PC-3 (cell line): Measurements from ENCODE around the gene G6PC3. TPM values are rescaled to one million over a fixed set of nuclear protein-coding genes. Genes with fewer than 3 reads are reported as not detected.

Source experiments
- ATAC-seq: fragments of 200-7000 bp; cut with Tn5 transposase; 2 replicates; pipeline ENCODE4 v1.9.1; 2020; ENCODE audit warnings: mild to moderate bottlenecking, moderate library complexity
- BruUV-seq: library from RNA; stranded (reverse); fragments of 400-500 nt; replicated peaks from 2 replicates; lab custom pipeline; 2021; lab: Mats Ljungman, UMichigan
- CTCF ChIA-PET: fragments of 300-600 bp; sonication (Branson Sonifier 250); formaldehyde crosslinking; loops from one replicate; lab custom pipeline; 2022; ENCODE audit warnings: antibody characterized with exemption; lab: Charles Lee
- POLR2A ChIA-PET: fragments of 300-600 bp; sonication (Branson Sonifier 250); formaldehyde crosslinking; loops from one replicate; lab custom pipeline; 2022; ENCODE audit warnings: antibody characterized with exemption; ENCODE audit not compliant: unreplicated experiment; lab: Charles Lee
- DNase-seq: peaks from one replicate; pipeline ENCODE4 v3.0.0-alpha.2; 2015
- H2AFZ ChIP-seq: fragments of 300-600 bp; sonication (generic); 2 replicates; pipeline ENCODE4 v1.6.0; 2016; ENCODE audit warnings: antibody characterized with exemption, low read length
- H3F3A ChIP-seq: fragments of 300-600 bp; sonication (generic); one replicate; pipeline ENCODE4 v1.6.0; 2017; ENCODE audit warnings: antibody characterized with exemption, low read length, control low read depth, mild to moderate bottlenecking; ENCODE audit not compliant: unreplicated experiment
- H3K27ac ChIP-seq: fragments of 300-600 bp; sonication (generic); 2 replicates; pipeline ENCODE4 v1.5.1; 2016; ENCODE audit warnings: mild to moderate bottlenecking, low read length
- H3K27me3 ChIP-seq: fragments of 300-600 bp; sonication (generic); 2 replicates; pipeline ENCODE4 v1.6.1; 2016; ENCODE audit warnings: low read length, mixed read lengths
- H3K36me3 ChIP-seq: fragments of 300-600 bp; sonication (generic); 2 replicates; pipeline ENCODE4 v1.6.1; 2016; ENCODE audit warnings: low read depth, mixed run types, low read length, mixed read lengths
- H3K4me1 ChIP-seq: fragments of 300-600 bp; sonication (generic); 2 replicates; pipeline ENCODE4 v1.5.1; 2016; ENCODE audit warnings: low read length; ENCODE audit not compliant: insufficient read depth
- H3K4me2 ChIP-seq: fragments of 300-600 bp; sonication (generic); 2 replicates; pipeline ENCODE4 v1.6.0; 2016; ENCODE audit warnings: low read length
- H3K4me3 ChIP-seq: fragments of 300-600 bp; sonication (generic); 2 replicates; pipeline ENCODE4 v1.5.1; 2016; ENCODE audit warnings: mild to moderate bottlenecking, low read length, mixed read lengths
- H3K79me2 ChIP-seq: fragments of 300-600 bp; sonication (generic); 2 replicates; pipeline ENCODE4 v1.6.1; 2017; ENCODE audit warnings: low read length, mixed read lengths
- H3K9ac ChIP-seq: fragments of 300-600 bp; sonication (generic); 2 replicates; pipeline ENCODE4 v1.6.0; 2016; ENCODE audit warnings: mild to moderate bottlenecking, low read length
- H3K9me2 ChIP-seq: fragments of 300-600 bp; sonication (generic); replicated peaks from 2 replicates; pipeline ENCODE4 v1.6.1; 2016; ENCODE audit warnings: mixed run types, low read length, mixed read lengths
- H3K9me3 ChIP-seq: fragments of 300-600 bp; sonication (generic); 2 replicates; pipeline ENCODE4 v1.6.1; 2016; ENCODE audit warnings: low read length, mixed read lengths
- H4K20me1 ChIP-seq: fragments of 300-600 bp; sonication (generic); 2 replicates; pipeline ENCODE4 v1.6.1; 2016; ENCODE audit warnings: low read length, mixed read lengths
- CTCF ChIP-seq: fragments of 300-600 bp; sonication (generic); conservative IDR thresholded peaks from 2 replicates; pipeline ENCODE4 v1.5.1; 2017; ENCODE audit warnings: antibody characterized with exemption, low read depth, mild to moderate bottlenecking, low read length
- EZH2 ChIP-seq: fragments of 300-600 bp; sonication (generic); IDR thresholded peaks from one replicate; pipeline ENCODE4 v1.6.1; 2017; ENCODE audit warnings: antibody characterized with exemption, mild to moderate bottlenecking, low read length; ENCODE audit not compliant: unreplicated experiment
- EZH2phosphoT487 ChIP-seq: fragments of 300-600 bp; sonication (generic); IDR thresholded peaks from 2 replicates; pipeline ENCODE4 v1.6.1; 2018; ENCODE audit warnings: mild to moderate bottlenecking, antibody characterized with exemption, low read length, borderline replicate concordance
- intact Hi-C: fragments of 100-400 bp; cut with micrococcal nuclease; formaldehyde crosslinking; loops from 2 replicates; pipeline ENCODE4 v1.9.0; 2023
- total RNA-seq: library from RNA; depleted of rRNA; stranded (reverse); fragments of >200 nt; gene quantifications from 2 replicates; pipeline ENCODE4 v1.2.3, GENCODE V29; 2014

Gene G6PC3
- total RNA-seq, 1 experiment from 2014 or later = 69.5 TPM

- H4K20me1 ChIP-seq = peaks cover 33% of the 10 kb centered on the region
- BruUV-seq = no TSS peak
- H3F3A ChIP-seq = no peaks in the 10 kb centered on the region
- H3K36me3 ChIP-seq = peaks cover 43% of the 10 kb centered on the region
- no peak for TF ChIP-seq CTCF
- TF ChIP-seq EZH2 = no peak
- no peak for TF ChIP-seq EZH2phosphoT487
- no peaks in the 10 kb centered on the region for H3K27me3 ChIP-seq
- H3K9ac ChIP-seq = no peak overlapping the region
- peak overlapping the region; percentile 36 for H3K4me3 ChIP-seq
- H3K79me2 ChIP-seq = peaks cover 86% of the 10 kb centered on the region
- no peaks in the 10 kb centered on the region for H3K9me3 ChIP-seq
- no peaks in the 10 kb centered on the region for H3K9me2 ChIP-seq
- POLR2A ChIA-PET = interaction anchor here (0.5 to 0.7 kb wide), 3 partner anchors 25 to 146 kb away, joined by 3 to 16 read pairs (median 5); no protein-coding TSS in a partner anchor
- CTCF ChIA-PET = no interaction called here
- intact Hi-C loops = no loop called here
- DNase-seq (no peak), ATAC-seq (no peak)
- peak overlapping the region; percentile 94 for H3K4me2 ChIP-seq
- no peak overlapping the region for H2AFZ ChIP-seq
- peaks cover 22% of the 10 kb centered on the region for H3K4me1 ChIP-seq
- no peak overlapping the region for H3K27ac ChIP-seq
Observed at GRCh38 chr17:44063704-44064639, 6.6 kb upstream of the G6PC3 start.

- no peaks in the 10 kb centered on the region for H3K9me2 ChIP-seq
- H3K4me3 ChIP-seq = peak overlapping the region; percentile 93
- DNase-seq = peak; percentile 20
- ChIA-PET POLR2A (interaction anchor here (0.5 to 0.7 kb wide), 3 partner anchors 14 to 73 kb away, joined by 3 to 7 read pairs (median 4); no protein-coding TSS in a partner anchor), CTCF (interaction anchor here (1.5 kb wide), 1 partner anchor 103 kb away, joined by 3 read pairs; no protein-coding TSS in a partner anchor)
- H3K4me1 ChIP-seq = peaks cover 28% of the 10 kb centered on the region
- H3K27me3 ChIP-seq = no peaks in the 10 kb centered on the region
- H4K20me1 ChIP-seq = peaks cover 25% of the 10 kb centered on the region
- no peak for ATAC-seq
- no peak for TF ChIP-seq EZH2phosphoT487
- TF ChIP-seq EZH2 = no peak
- no peak for TF ChIP-seq CTCF
- H3K4me2 ChIP-seq = peak overlapping the region; percentile 94
- intact Hi-C loops = no loop called here
- H3K79me2 ChIP-seq = peaks cover 70% of the 10 kb centered on the region
- peaks cover 30% of the 10 kb centered on the region for H3K36me3 ChIP-seq
- H3F3A ChIP-seq = no peaks in the 10 kb centered on the region
- H3K9ac ChIP-seq = peak overlapping the region; percentile 95
- TSS peak; percentile 26 for BruUV-seq
- H2AFZ ChIP-seq = peak overlapping the region; percentile 52
- H3K27ac ChIP-seq = peak overlapping the region; percentile 79
- no peaks in the 10 kb centered on the region for H3K9me3 ChIP-seq
Observed at GRCh38 chr17:44065668-44066203, 4.8 kb upstream of the G6PC3 start.
